Thyroid gland (tissue), 4 donors: ENCODE measurements around the gene LRRC37A3. TPM values are rescaled to one million over a fixed set of nuclear protein-coding genes. Genes with fewer than 3 reads are reported as not detected.
A peak's percentile ranks its signal among the peaks of the same experiment; 100 is the strongest.
"Not testable (repeated sequence)": the region's sequence is repeated elsewhere in the genome, so short reads cannot be mapped to it uniquely, and the experiment has no call there.

ENCODE experiments used
- DNase-seq, 2 donors: peaks; one replicate each; pipeline ENCODE4 v3.0.0-alpha.2; 2019
- H3K27ac ChIP-seq, 3 donors: fragments of 200-600 bp; sonication (generic); 1 replicate in 2 of 3; 2 replicates in 1 of 3; pipeline ENCODE4 v1.5.1; 2016 to 2019; ENCODE audit warnings: mild to moderate bottlenecking in 1 of 3, moderate library complexity in 1 of 3
- H3K27me3 ChIP-seq: fragments of 200-600 bp; sonication (generic); one replicate; pipeline ENCODE4 v1.5.1; 2019
- H3K36me3 ChIP-seq, 2 donors: fragments of 200-600 bp; sonication (generic); one replicate each; pipeline ENCODE4 v1.5.1; 2016 to 2019
- H3K4me1 ChIP-seq, 2 donors: fragments of 200-600 bp; sonication (generic); one replicate each; pipeline ENCODE4 v1.5.1; 2017 to 2019
- H3K4me3 ChIP-seq, 3 donors: fragments of 200-600 bp; sonication (generic); replicated peaks in 1 of 3; 1 replicate in 2 of 3; 2 replicates in 1 of 3; pipeline ENCODE4 v1.5.1; 2016; ENCODE audit warnings: mild to moderate bottlenecking in 1 of 3
- H3K9me3 ChIP-seq: fragments of 200-600 bp; sonication (generic); one replicate; pipeline ENCODE4 v1.5.1; 2017
- CTCF ChIP-seq, 6 experiments: fragments of 200-600 bp in 3 of 6; fragments of 450-650 bp in 3 of 6; sonication (generic) in 3 of 6; IDR thresholded peaks; one replicate each; pipeline ENCODE4 v1.5.1; 2016 to 2019; ENCODE audit warnings: antibody characterized with exemption in 6 of 6, mild to moderate bottlenecking in 2 of 6, inconsistent platforms in 1 of 6, moderate library complexity in 1 of 6
- POLR2A ChIP-seq, 2 donors: fragments of 450-650 bp; IDR thresholded peaks; one replicate each; pipeline ENCODE4 v1.6.1; 2017; ENCODE audit warnings: antibody characterized with exemption in 2 of 2, mild to moderate bottlenecking in 2 of 2, moderate library complexity in 1 of 2
- WGBS, 2 donors: methylation state at CpG; one replicate each; pipeline ENCODE4 v1.1.5; 2017; 5-methylcytosine and 5-hydroxymethylcytosine counted together
- intact Hi-C: fragments of 100-400 bp; cut with DNase I; formaldehyde crosslinking; loops from one replicate; pipeline ENCODE4 v1.15.1; 2023
- total RNA-seq, 4 donors: library from RNA; depleted of rRNA; stranded (reverse); fragments of >200 nt; gene quantifications; one replicate each; pipeline ENCODE4 v1.2.3, GENCODE V29; 2016

The LRRC37A3 gene
- total RNA-seq, 4 donors from 2014 or later = 9.2 to 20.3 (median 12.8) TPM

GRCh38 chr17:64929419-64930209 lies 10.3 kb upstream of the LRRC37A3 start:
- H3K27ac ChIP-seq, H3K4me1 ChIP-seq, H3K27me3 ChIP-seq, H3K36me3 ChIP-seq, H3K9me3 ChIP-seq, DNase-seq, intact Hi-C loops, H3K4me3 ChIP-seq: not testable (repeated sequence)
- 77 to 81% methylated on average over 6 of the region's 6 CpGs for WGBS, 2 donors

- 89 to 90% methylated on average over 3 of the region's 3 CpGs for WGBS, 2 donors
- H3K27me3 ChIP-seq, H3K4me3 ChIP-seq, H3K4me1 ChIP-seq, H3K27ac ChIP-seq, intact Hi-C loops, H3K9me3 ChIP-seq, DNase-seq, H3K36me3 ChIP-seq: not testable (repeated sequence)
These were observed 9.4 kb upstream of the LRRC37A3 start for GRCh38 chr17:64928701-64929100.

GRCh38 chr17:64927444-64927843 lies 8.2 kb upstream of the LRRC37A3 start:
- H3K9me3 ChIP-seq, H3K4me1 ChIP-seq, H3K27me3 ChIP-seq, H3K4me3 ChIP-seq, H3K27ac ChIP-seq, intact Hi-C loops, H3K36me3 ChIP-seq: not testable (repeated sequence)
- WGBS, 2 donors = 0% methylated on average over 2 of the region's 2 CpGs
- peak; percentile 37 to 52 for DNase-seq
- TF ChIP-seq CTCF (IDR thresholded peaks at IDR 0.05) = peak; percentile 27 to 83 (median 68)

- H3K36me3 ChIP-seq, intact Hi-C loops, H3K27ac ChIP-seq, H3K27me3 ChIP-seq, H3K4me1 ChIP-seq, H3K9me3 ChIP-seq, H3K4me3 ChIP-seq, DNase-seq: not testable (repeated sequence)
- WGBS, 2 donors = 90 to 92% methylated on average over 4 of the region's 4 CpGs
These were observed 7.2 kb upstream of the LRRC37A3 start for GRCh38 chr17:64926430-64926829.

- H3K4me1 ChIP-seq, intact Hi-C loops, H3K36me3 ChIP-seq, H3K4me3 ChIP-seq, H3K27ac ChIP-seq, DNase-seq, H3K27me3 ChIP-seq, H3K9me3 ChIP-seq: not testable (repeated sequence)
- WGBS, 2 donors = 88 to 92% methylated on average over 4 of the region's 4 CpGs
These were observed 6.0 kb upstream of the LRRC37A3 start for GRCh38 chr17:64925244-64925643.

GRCh38 chr17:64923051-64923568 lies 3.8 kb upstream of the LRRC37A3 start:
- H3K4me3 ChIP-seq, H3K4me1 ChIP-seq, H3K36me3 ChIP-seq, H3K27me3 ChIP-seq, H3K9me3 ChIP-seq, H3K27ac ChIP-seq, intact Hi-C loops, DNase-seq: not testable (repeated sequence)
- WGBS, 2 donors = 83 to 89% methylated on average over 6 of the region's 6 CpGs

- Histone ChIP-seq H3K27me3 (no peaks in the 10 kb centered on the region), H3K27ac (no peak overlapping the region), H3K9me3 (no peaks in the 10 kb centered on the region), H3K36me3 (no peaks in the 10 kb centered on the region), H3K4me3 (no peak overlapping the region), H3K4me1 (no peaks in the 10 kb centered on the region)
- DNase-seq = no peak
- WGBS, 2 donors = 94% methylated on average over 12 of the region's 12 CpGs
- TF ChIP-seq POLR2A (IDR thresholded peaks at IDR 0.05) = no peak
- no peak for TF ChIP-seq CTCF (IDR thresholded peaks at IDR 0.05)
- intact Hi-C loops = no loop called here
These were observed 1.3 kb upstream of the LRRC37A3 start for GRCh38 chr17:64920419-64921172.
